Activated naive CD4-positive, alpha-beta T cell treated with anti-CD3 and anti-CD28 coated beads, Interleukin-2, amount 50 U/mL, for 16 hours (primary cell): ENCODE measurements around the gene IL7R.
"Not testable (repeated sequence)": the region's sequence is repeated elsewhere in the genome, so short reads cannot be mapped to it uniquely, and the experiment has no call there.

Source experiments
- DNase-seq: peaks from one replicate; pipeline ENCODE4 v3.0.0-alpha.2; 2020

The IL7R gene

GRCh38 chr5:35878079-35878478 is 21.4 kb downstream of the IL7R start:
- DNase-seq = no peak

DNA sequence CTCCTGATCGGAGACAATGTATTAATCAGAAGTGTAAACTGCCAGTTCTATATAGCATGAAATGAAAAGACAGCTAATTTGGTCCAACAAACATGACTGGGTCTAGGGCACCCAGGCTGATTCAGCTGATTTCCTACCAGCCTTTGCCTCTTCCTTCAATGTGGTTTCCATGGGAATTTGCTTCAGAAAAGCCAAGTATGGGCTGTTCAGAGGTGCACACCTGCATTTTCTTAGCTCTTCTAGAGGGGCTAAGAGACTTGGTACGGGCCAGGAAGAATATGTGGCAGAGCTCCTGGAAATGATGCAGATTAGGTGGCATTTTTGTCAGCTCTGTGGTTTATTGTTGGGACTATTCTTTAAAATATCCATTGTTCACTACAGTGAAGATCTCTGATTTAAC is 22.4 kb downstream of the IL7R start:
- no peak for DNase-seq

GRCh38 chr5:35879649-35880048 is 23.0 kb downstream of the IL7R start:
- no peak for DNase-seq

- DNase-seq = no peak
Observed at GRCh38 chr5:35880156-35880555, 23.5 kb downstream of the IL7R start.

DNA sequence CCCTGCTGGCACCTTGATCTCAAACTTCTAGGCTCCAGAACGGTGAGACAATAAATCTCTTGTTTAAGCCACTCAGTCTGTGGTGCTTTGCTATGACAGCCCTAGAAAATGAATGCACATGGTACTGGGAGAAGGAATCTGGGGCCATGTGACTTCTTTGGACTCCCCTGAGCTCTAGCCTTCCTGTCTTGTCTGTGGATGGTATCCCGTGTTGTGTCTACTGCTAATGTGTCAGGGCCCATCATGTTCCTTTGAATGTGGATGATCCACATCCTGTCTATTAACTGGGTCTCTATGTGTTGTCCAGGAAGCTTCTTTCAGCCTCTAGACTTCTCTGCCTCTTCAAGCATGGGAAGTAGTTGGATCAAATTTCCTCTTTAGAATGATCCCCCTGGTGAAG is 25.1 kb downstream of the IL7R start:
- no peak for DNase-seq

DNA sequence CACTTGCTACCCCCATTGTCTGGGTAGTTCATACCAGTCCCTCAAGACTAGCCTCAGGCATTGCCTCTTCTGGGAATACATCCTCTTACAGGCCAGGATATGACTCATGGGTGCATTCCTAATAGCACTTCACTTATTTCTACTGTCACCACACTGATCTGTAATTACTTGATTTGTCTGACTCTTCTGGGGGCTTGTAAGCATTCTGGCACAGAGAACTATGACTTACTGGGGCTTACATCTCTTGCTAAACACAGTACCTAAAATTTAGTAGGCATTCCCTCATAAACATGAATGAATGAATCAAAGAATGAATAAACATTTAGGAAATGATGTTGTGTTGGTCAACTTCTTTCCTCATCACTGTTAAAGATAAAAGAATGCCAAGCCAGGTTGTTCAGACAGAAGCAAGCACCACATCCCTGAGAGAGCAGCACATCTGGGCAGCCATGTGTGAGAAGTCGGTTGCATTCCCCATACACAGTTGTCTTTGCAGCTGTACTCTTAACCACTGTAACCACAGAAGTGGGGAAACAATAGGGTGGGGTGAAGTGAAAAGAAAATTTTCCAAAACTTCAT is 27.6 kb downstream of the IL7R start:
- no peak for DNase-seq

DNA sequence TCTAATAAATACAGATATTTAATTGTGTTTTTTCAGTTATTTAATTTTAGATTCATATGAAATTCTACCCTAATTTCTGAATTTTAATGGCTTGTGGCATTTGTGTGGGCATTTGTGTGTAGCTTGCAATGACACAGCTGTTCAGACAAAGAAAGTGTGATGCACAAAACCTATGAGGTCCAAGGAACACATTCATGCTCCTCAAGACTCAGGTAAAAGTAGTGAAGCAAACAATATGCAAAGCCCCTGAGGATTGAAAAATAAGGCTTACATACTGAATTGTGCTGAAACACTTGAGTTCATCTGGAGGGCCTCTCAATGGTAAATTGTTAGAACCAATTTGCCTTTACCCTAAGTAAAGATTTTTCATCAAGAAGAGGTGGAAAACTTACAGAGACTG is 28.1 kb downstream of the IL7R start:
- no peak for DNase-seq

DNA sequence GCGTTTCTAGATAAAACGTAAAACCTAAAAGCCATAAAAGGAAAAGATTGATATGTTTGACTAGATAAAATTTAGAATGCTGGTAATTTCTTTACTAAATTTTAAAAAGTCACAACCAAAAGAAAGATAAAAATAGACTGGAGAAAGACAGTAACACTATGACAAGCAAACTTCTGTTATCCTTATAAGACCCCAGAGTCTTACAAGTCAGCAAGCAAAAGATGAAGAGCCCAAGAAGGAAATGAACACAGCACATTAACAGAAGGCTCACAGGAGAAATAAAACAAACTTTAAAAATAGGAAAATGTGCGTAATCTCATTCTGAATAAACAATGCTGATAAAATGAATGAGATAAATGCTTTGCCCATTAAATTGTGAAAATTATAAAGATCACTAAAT is 29.7 kb downstream of the IL7R start:
- DNase-seq = no peak

DNA sequence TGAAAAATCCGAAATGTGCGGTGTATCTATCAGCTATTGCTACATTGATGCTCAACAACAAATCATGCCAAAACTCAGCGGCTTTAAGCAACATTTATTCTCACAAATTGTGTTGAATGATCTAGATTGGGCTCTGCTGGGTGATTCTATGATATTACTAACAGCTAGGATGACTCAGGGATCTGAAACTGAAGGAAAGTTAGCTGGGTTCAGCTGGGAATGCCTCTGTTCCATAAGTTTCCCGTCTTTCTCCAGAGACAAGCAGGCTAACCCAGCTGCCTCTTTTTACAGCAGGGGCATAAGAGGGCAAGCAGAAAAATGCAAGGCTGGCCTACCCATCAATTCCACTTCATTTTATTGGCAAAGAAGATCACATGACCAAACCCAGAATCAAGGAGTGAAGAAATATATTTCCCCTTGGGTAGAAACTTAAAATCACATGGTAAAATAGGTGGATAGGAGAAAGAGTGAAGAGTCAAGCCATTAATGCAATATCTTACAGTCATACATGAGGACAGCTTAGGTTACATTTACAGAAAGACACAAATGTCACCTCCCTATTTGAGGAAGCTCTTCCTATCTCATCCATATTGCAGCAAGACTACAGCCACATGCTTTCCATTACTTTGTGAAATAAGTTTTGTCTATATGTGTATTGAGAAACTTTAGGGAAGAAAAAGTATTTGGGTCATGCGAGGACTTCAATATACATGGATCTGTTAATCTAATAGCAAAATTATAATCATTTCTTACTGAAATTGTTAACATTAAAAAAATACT is 30.8 kb downstream of the IL7R start:
- no peak for DNase-seq

GRCh38 chr5:35890021-35891020 is 33.6 kb downstream of the IL7R start:
- DNase-seq = no peak

GRCh38 chr5:35892799-35893198 is 36.1 kb downstream of the IL7R start:
- DNase-seq = not testable (repeated sequence)

DNA sequence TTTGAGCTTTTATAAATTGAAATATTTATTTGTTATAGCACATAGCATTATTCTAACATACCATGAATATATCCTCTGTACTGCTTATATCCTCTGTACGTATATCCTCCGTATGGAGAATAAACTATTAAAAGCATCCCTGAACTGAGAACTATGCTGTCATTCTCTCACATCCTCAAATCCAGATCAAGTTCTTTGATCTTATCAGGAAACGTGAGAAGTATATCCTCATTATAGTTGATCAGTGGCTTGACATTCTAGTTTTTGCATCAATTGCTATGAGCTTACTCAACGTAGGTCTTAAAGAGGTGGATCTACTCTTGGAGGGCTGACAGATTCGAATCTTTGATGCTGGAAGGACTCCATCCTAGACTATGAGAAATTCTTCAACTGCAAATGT is 37.4 kb downstream of the IL7R start:
- no peak for DNase-seq

GRCh38 chr5:35898952-35899660 is 42.4 kb downstream of the IL7R start:
- DNase-seq = no peak

- DNase-seq = no peak
Observed at GRCh38 chr5:35899800-35900199, 43.1 kb downstream of the IL7R start.

- no peak for DNase-seq
Observed at GRCh38 chr5:35900972-35901695, 44.4 kb downstream of the IL7R start.

DNA sequence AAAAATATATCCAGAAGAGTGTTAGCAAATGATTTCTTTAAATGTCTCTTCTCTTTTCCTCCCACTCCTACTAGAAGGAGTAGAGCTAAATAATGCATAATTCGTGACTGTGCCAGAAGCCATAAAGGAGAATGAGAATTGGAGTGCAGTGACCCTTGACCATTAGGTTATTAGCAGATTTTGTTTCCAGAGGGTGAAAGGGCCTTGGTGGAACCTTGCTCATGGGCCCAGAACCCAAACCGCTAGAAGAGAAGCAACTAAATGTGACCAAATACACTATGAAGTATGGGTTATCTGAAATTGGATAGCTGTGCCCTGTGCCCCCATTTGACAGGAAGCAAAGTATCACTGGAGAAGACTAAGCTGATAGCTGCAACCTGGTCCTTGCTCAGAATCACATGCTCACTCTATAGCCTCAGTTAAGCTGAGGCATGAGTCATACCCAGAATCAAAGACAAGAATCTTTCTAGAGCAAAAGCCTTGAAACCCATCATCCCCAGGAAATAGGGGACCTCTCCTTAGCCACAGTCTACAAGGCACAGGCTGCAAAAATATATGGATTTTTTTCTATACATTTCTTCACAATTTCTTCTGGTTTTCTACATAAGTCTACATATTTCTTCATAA is 45.5 kb downstream of the IL7R start:
- DNase-seq = no peak

DNA sequence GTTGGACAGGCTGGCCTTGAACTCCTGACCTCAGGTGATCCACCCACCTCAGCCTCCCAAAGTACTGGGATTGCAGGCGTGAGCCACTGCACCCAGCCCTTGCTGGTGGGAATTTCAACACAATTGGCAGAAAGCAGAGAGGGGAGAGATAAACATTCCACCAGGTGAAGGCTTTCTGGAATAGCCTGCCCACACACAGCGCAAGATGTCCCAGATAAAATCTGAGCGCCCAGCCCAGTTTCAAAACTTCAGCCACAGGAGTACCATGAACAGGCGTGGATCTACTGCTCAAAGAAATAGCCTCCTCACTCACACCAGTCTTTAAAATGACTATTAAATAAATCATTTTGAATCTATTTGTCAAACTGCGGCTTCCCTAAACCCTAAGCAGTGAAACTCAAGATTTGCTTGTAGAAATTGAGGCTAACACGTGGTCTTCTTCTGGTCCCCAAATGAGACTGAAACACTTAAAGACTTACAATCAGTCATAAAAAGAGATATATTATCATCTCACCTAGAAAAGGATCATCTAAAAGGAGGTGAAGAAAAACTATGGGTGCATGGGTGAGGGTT is 47.0 kb downstream of the IL7R start:
- no peak for DNase-seq

GRCh38 chr5:35904443-35905132 is 47.9 kb downstream of the IL7R start:
- DNase-seq = peak; percentile 54

DNA sequence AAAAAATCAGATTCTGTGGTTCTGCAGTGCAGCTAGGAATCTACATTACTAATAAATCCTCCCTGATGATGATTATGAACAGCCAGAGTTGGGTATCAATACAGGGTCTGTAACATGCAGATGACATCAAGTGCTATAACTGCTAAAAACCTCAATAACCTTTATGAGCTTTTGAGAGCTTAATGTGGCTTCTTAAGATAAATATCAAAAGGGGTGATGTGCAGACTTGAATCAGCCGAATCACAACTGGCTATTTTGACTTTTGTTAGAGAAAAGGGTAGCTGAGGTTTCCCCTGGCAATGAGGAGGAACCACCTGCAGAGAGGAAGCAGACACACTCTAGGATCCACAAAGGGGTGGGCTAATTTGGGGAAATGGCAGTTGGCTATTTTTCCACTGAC is 51.5 kb downstream of the IL7R start:
- DNase-seq = no peak

DNA sequence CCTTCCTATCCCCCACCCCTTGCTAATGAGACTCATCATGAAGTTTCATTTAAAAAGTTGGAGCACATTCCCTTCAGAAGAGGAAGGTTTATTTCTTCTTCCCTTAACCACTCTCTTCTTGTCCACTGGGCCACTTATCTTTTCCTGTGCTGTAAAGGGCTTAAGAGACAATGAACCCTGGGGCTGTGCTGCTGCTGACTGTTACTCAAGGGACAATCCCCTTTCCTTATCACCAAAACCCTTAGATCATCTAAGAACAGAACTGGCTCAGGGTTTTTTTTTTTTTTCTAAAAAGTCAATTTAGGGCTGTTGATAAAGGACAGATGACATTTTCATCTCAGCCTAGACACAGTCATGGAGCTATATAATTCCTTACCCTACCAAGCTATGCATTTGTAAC is 52.1 kb downstream of the IL7R start:
- DNase-seq = no peak

DNA sequence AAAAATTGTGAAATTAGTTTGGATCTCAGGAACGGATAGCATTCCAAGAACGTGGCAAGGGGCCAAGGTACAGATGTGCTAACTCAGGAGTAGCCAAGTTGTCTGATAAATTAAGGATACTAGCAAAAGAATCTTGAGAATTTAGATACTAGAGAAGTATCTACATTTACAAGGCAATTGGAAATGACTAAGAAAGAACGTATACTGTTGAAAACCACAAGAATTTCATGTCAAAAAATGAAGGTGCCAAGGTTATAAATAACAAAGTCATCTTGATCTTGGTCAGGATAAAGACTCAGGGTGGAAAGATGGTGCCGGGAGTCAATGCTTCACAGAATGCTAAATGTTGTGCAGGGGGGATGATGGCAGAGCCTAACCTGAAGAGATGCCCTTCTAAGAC is 62.5 kb downstream of the IL7R start:
- no peak for DNase-seq
